ENCODE measurements around the gene PIKFYVE. TPM values are rescaled to one million over a fixed set of nuclear protein-coding genes. Genes with fewer than 3 reads are reported as not detected.

PIKFYVE gene
- total RNA-seq, 4 donors from 2014 or later: 11.9 to 35.6 (median 18.0) TPM

DNA sequence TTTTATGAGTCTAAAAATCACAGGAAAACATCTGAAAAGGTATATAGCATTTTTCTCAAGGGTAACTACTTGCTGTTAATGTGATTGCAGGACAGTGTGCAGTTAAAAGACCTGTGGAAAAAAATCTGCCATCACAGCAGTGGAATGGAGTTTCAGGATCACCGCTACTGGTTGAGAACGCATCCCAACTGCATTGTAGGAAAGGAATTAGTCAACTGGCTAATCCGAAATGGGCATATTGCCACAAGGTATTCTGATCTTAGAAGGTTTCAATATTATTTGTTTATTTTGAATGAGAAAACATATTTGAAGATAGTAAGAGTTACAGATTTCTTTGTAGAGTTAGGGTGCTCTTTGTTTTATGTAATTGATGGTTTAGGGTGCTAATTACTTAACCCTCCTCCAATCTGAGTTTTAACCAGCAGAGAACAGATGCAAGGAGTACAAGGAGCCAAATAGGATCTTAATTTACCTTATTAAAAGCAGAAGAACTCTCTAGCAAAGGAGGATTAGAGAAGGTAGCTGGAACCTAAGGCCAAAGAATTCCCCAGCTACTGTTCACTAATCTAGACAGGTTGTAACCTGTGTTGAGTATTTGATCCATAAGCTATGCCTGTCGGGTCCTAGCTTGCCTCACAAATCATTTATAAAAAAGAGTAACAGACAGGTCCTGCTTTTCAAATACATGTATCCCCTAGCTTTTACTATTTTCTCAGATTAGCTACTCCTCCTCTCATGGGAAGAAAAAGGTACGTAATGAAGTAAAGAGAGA is 35.0 kb downstream of the PIKFYVE start:
- Histone ChIP-seq H3K27ac (no peak overlapping the region), H3K4me3 (no peak overlapping the region), H3K36me3 (peaks cover 0 to 64% (median 29%) of the 10 kb centered on the region in 4 donors), H3K27me3 (no peaks in the 10 kb centered on the region), H3K4me1 (no peaks in the 10 kb centered on the region), H3K9me3 (no peaks in the 10 kb centered on the region)
- 96 to 98% methylated on average over 5 of the region's 5 CpGs for WGBS, 2 donors (ENCODE audit: low coverage in 1 of 2)
- intact Hi-C loops (cut with DNase I; ENCODE audit: low total_unique reads) (no loop called here), in situ Hi-C loops (cut with MboI; ENCODE audit: low pct_ligation_motif_present in 1 of 4, low pct_unique_long_range_greater_than_20kb in 1 of 4, low sequenced_read_pairs in 3 of 4) (no loop called here)
- no peak for DNase-seq
- no peak for TF ChIP-seq EP300 (IDR thresholded peaks at IDR 0.05; ENCODE audit: low read depth)
- TF ChIP-seq, protein P1, sequence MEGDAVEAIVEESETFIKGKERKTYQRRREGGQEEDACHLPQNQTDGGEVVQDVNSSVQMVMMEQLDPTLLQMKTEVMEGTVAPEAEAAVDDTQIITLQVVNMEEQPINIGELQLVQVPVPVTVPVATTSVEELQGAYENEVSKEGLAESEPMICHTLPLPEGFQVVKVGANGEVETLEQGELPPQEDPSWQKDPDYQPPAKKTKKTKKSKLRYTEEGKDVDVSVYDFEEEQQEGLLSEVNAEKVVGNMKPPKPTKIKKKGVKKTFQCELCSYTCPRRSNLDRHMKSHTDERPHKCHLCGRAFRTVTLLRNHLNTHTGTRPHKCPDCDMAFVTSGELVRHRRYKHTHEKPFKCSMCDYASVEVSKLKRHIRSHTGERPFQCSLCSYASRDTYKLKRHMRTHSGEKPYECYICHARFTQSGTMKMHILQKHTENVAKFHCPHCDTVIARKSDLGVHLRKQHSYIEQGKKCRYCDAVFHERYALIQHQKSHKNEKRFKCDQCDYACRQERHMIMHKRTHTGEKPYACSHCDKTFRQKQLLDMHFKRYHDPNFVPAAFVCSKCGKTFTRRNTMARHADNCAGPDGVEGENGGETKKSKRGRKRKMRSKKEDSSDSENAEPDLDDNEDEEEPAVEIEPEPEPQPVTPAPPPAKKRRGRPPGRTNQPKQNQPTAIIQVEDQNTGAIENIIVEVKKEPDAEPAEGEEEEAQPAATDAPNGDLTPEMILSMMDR (IDR thresholded peaks at IDR 0.05): no peak
- TF ChIP-seq POLR2AphosphoS5 (IDR thresholded peaks at IDR 0.05): no peak
- no peak for TF ChIP-seq POLR2A (IDR thresholded peaks at IDR 0.05)

DNA sequence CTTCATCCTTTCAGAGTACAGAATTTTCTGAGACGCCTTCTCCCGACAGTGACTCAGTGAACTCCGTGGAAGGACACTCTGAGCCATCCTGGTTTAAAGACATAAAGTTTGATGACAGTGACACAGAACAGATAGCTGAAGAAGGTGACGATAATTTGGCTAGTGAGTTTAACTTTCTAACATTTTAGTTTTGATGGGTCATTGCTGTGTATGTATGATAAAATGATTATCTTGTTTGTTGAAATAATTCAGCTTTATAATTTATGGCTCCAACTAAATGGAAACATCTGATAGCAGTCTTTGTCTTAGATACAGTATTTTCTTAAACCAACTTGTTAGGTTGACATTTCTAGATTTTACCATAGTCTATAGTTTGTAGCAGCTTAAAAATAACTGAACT is 38.1 kb downstream of the PIKFYVE start:
- H3K36me3 ChIP-seq: peaks cover 0 to 53% (median 23%) of the 10 kb centered on the region in 4 donors
- no peak overlapping the region for H3K4me3 ChIP-seq
- 86 to 93% methylated on average over 4 of the region's 4 CpGs for WGBS, 2 donors (ENCODE audit: low coverage in 1 of 2)
- no peaks in the 10 kb centered on the region for H3K27me3 ChIP-seq
- in situ Hi-C loops (cut with MboI; ENCODE audit: low pct_ligation_motif_present in 1 of 4, low pct_unique_long_range_greater_than_20kb in 1 of 4, low sequenced_read_pairs in 3 of 4) (no loop called here), intact Hi-C loops (cut with DNase I; ENCODE audit: low total_unique reads) (no loop called here)
- TF ChIP-seq POLR2A (IDR thresholded peaks at IDR 0.05) (no peak), EP300 (IDR thresholded peaks at IDR 0.05; ENCODE audit: low read depth) (no peak), POLR2AphosphoS5 (IDR thresholded peaks at IDR 0.05) (no peak)
- TF ChIP-seq, protein P1 (IDR thresholded peaks at IDR 0.05): no peak
- no peak for DNase-seq
- no peaks in the 10 kb centered on the region for H3K4me1 ChIP-seq
- no peak overlapping the region for H3K27ac ChIP-seq
- H3K9me3 ChIP-seq: no peaks in the 10 kb centered on the region

DNA sequence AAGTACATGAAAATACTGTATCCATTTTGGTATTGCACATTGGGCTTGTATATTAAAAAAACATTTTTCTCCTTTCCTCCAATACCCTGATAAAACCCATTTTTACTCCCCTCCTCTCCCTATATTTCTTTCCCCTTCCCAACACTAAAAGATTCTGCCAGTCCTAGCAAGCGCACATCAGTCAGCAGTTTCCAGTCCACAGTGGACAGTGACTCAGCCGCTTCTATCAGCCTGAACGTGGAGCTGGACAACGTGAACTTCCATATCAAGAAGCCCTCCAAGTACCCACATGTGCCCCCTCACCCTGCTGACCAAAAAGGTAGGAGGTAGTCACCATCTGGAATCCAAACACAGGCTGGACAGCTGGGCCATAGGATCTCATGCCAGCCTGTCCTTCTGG is 38.6 kb downstream of the PIKFYVE start:
- DNase-seq: no peak
- Histone ChIP-seq H3K27me3 (no peaks in the 10 kb centered on the region), H3K4me3 (no peak overlapping the region), H3K36me3 (peaks cover 0 to 48% (median 20%) of the 10 kb centered on the region in 4 donors), H3K4me1 (no peaks in the 10 kb centered on the region), H3K27ac (no peak overlapping the region), H3K9me3 (no peaks in the 10 kb centered on the region)
- in situ Hi-C loops (cut with MboI; ENCODE audit: low pct_ligation_motif_present in 1 of 4, low pct_unique_long_range_greater_than_20kb in 1 of 4, low sequenced_read_pairs in 3 of 4) (no loop called here), intact Hi-C loops (cut with DNase I; ENCODE audit: low total_unique reads) (no loop called here)
- TF ChIP-seq, protein P1 (IDR thresholded peaks at IDR 0.05): no peak
- no peak for TF ChIP-seq POLR2AphosphoS5 (IDR thresholded peaks at IDR 0.05)
- TF ChIP-seq POLR2A (IDR thresholded peaks at IDR 0.05): no peak
- no peak for TF ChIP-seq EP300 (IDR thresholded peaks at IDR 0.05; ENCODE audit: low read depth)
- 90 to 99% methylated on average over 2 to 4 of the region's 4 CpGs for WGBS, 2 donors (ENCODE audit: low coverage in 1 of 2)

DNA sequence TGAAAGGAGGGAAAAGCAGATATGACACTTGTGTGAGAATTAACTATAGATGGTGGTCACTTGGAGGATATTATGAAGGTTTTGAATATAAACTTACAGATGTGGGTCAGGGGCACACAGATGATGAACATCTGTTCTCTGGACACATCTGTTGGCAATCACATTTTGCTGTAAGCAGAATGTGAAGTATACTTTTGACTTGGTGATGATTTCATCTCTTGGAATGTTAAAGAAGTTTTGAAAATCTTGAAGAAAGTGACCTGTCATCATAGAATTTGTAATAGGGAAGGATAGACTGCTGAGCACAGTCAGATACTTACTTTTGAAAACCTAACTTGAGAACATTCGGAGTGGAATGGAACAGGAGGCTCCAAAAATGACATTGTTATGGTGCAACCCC is 40.2 kb downstream of the PIKFYVE start:
- Histone ChIP-seq H3K27me3 (no peaks in the 10 kb centered on the region), H3K4me1 (peaks cover 0 to 4% (median 0%) of the 10 kb centered on the region in 4 donors), H3K4me3 (no peak overlapping the region), H3K9me3 (no peaks in the 10 kb centered on the region), H3K27ac (no peak overlapping the region), H3K36me3 (peaks cover 0 to 38% (median 17%) of the 10 kb centered on the region in 4 donors)
- no peak for TF ChIP-seq POLR2A (IDR thresholded peaks at IDR 0.05)
- TF ChIP-seq EP300 (IDR thresholded peaks at IDR 0.05; ENCODE audit: low read depth): no peak
- in situ Hi-C loops (cut with MboI; ENCODE audit: low pct_ligation_motif_present in 1 of 4, low pct_unique_long_range_greater_than_20kb in 1 of 4, low sequenced_read_pairs in 3 of 4): no loop called here
- no peak for DNase-seq
- WGBS, 2 donors (ENCODE audit: low coverage in 1 of 2): 97 to 100% methylated on average over 1 of the region's 1 CpG
- intact Hi-C loops (cut with DNase I; ENCODE audit: low total_unique reads): no loop called here
